ENCODE results near the gene GREM2. TPM values are rescaled to one million over a fixed set of nuclear protein-coding genes. Genes with fewer than 3 reads are reported as not detected.

Gene GREM2
- total RNA-seq, 4 donors from 2014 or later, result 0.26 to 7.0 (median 1.4) TPM

DNA sequence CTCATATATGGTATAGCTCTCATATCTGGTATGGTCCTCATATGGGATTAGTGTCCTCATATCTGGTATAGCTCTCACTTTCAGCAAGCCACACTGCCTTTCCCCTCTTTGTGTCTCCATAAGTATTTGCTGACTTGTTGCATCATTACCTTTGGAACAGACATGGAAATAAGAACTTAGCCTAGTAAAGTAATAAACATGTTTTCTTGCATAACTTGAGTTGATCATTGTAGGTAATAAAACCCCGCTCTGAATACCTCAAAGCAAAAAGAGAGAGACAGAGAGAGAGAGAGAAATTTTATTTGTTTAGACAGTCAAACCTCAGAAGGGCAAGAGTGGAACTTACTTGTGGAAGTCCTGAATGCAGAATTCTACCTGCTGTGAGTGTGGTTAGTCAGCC is 170.3 kb downstream of the GREM2 start:
- TF ChIP-seq POLR2A (IDR thresholded peaks at IDR 0.05), result no peak
- TF ChIP-seq, protein P1, sequence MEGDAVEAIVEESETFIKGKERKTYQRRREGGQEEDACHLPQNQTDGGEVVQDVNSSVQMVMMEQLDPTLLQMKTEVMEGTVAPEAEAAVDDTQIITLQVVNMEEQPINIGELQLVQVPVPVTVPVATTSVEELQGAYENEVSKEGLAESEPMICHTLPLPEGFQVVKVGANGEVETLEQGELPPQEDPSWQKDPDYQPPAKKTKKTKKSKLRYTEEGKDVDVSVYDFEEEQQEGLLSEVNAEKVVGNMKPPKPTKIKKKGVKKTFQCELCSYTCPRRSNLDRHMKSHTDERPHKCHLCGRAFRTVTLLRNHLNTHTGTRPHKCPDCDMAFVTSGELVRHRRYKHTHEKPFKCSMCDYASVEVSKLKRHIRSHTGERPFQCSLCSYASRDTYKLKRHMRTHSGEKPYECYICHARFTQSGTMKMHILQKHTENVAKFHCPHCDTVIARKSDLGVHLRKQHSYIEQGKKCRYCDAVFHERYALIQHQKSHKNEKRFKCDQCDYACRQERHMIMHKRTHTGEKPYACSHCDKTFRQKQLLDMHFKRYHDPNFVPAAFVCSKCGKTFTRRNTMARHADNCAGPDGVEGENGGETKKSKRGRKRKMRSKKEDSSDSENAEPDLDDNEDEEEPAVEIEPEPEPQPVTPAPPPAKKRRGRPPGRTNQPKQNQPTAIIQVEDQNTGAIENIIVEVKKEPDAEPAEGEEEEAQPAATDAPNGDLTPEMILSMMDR (IDR thresholded peaks at IDR 0.05), result no peak
- Histone ChIP-seq H3K4me1 (no peaks in the 10 kb centered on the region), H3K4me3 (no peak overlapping the region), H3K27me3 (no peaks in the 10 kb centered on the region), H3K27ac (no peak overlapping the region), H3K9me3 (no peaks in the 10 kb centered on the region), H3K36me3 (no peaks in the 10 kb centered on the region)
- DNase-seq, result no peak
- intact Hi-C loops (cut with DNase I; ENCODE audit: low total_unique reads), result no loop called here

Small RNA genes within 50 kb of the gene (small RNA-seq; reads per million reads assigned to genes)
- gene RNU5F-8P, result not detected

Data from uterus (tissue), 4 donors.